Vagina (tissue), 2 donors: ENCODE measurements around the gene SEMA4D.

Source experiments
- POLR2A ChIP-seq, 2 donors: fragments of 450-650 bp; IDR thresholded peaks; one replicate each; pipeline ENCODE4 v1.6.1; 2017; ENCODE audit warnings: antibody characterized with exemption in 2 of 2, mild to moderate bottlenecking in 2 of 2, moderate library complexity in 2 of 2
- POLR2AphosphoS5 ChIP-seq, 2 donors: sonication (generic); formaldehyde crosslinking; IDR thresholded peaks; one replicate each; pipeline ENCODE4 v1.9.0; 2017; ENCODE audit warnings: antibody characterized with exemption in 2 of 2, mild to moderate bottlenecking in 2 of 2, low read depth in 1 of 2; ENCODE audit not compliant: insufficient read depth in 1 of 2
- TF ChIP-seq, protein P1 (sequence below), 3 experiments: fragments of 450-650 bp in 2 of 3; fragments of 200-600 bp in 1 of 3; sonication (generic) in 1 of 3; IDR thresholded peaks; one replicate each; pipeline ENCODE4 v1.5.1; 2017 to 2019; ENCODE audit warnings: antibody characterized with exemption in 3 of 3, mild to moderate bottlenecking in 2 of 3, moderate library complexity in 2 of 3

DNA sequence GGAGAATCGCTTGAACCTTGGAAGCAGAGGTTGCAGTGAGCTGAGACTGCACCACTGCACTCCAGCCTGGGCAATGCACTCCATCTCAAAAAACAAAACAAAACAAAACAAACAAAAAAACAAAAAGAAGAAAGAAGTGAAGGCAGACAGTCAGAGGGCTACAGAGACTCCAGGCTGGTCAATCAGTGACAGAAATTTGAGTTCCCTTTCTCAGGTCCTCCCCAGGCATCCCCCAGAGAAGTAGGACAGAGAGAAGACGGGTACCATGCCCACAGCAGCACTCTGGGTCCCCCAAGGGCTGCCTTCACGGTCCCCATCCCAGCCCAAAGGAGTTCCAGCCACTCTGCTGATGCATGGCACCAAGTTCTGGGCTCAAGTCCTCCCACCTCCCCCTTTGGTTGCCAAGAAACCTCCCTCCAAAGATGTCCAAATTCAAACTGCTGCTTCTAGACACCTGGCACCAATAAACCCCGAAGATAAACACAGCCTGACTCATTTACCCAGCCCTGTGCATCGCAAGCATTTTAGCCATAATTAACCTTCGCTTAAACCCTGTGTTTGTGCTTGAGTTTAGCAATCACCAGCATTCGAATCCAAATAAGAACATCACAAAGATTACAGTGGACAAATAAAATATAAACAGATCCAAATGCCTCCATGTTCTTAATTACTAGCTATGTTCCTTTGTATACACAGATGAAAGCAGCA lies 24.0 kb downstream of the SEMA4D start:
- TF ChIP-seq, protein P1, sequence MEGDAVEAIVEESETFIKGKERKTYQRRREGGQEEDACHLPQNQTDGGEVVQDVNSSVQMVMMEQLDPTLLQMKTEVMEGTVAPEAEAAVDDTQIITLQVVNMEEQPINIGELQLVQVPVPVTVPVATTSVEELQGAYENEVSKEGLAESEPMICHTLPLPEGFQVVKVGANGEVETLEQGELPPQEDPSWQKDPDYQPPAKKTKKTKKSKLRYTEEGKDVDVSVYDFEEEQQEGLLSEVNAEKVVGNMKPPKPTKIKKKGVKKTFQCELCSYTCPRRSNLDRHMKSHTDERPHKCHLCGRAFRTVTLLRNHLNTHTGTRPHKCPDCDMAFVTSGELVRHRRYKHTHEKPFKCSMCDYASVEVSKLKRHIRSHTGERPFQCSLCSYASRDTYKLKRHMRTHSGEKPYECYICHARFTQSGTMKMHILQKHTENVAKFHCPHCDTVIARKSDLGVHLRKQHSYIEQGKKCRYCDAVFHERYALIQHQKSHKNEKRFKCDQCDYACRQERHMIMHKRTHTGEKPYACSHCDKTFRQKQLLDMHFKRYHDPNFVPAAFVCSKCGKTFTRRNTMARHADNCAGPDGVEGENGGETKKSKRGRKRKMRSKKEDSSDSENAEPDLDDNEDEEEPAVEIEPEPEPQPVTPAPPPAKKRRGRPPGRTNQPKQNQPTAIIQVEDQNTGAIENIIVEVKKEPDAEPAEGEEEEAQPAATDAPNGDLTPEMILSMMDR (IDR thresholded peaks at IDR 0.05) = no peak
- TF ChIP-seq POLR2AphosphoS5 (IDR thresholded peaks at IDR 0.05; ENCODE audit: insufficient read depth in 1 of 2, low read depth in 1 of 2) = no peak
- TF ChIP-seq POLR2A (IDR thresholded peaks at IDR 0.05) = no peak
